K562 (cell line): ENCODE measurements around the gene NDC1. TPM values are rescaled to one million over a fixed set of nuclear protein-coding genes. Genes with fewer than 3 reads are reported as not detected.

ENCODE experiments used
- GABPB2 ChIP-seq: fragments of 250-450 bp; sonication (Bioruptor Pico); conservative IDR thresholded peaks from 2 replicates; pipeline ENCODE4 v1.5.1; 2021; ENCODE audit warnings: mild to moderate bottlenecking
- NFIX ChIP-seq: fragments of 250-450 bp; sonication (Bioruptor Pico); IDR thresholded peaks from 2 replicates; pipeline ENCODE4 v1.4.0; 2020; ENCODE audit warnings: low read depth, mild to moderate bottlenecking, moderate library complexity
- SMARCA4 ChIP-seq: fragments of 450-650 bp; IDR thresholded peaks from 2 replicates; pipeline ENCODE4 v1.6.1; 2016
- XRCC4 ChIP-seq: IDR thresholded peaks from one replicate; pipeline ENCODE4 v1.6.1; 2011; ENCODE audit not compliant: insufficient read depth, insufficient read length; ENCODE audit errors: extremely low read depth
- polyA plus RNA-seq, 8 experiments: library from polyadenylated mRNA; depleted of rRNA in 4 of 8; stranded (reverse) in 5 of 8; unstranded in 3 of 8; fragments of >200 nt; fragmentation: Nextera tagmentation in 2 of 8; fragmentation: Illumina TruSeq in 1 of 8; extraction: Ambion mirVana in 2 of 8; extraction: Trizol in 1 of 8; gene quantifications; 2 replicates each; pipeline versions ENCODE4 v1.2.1 to v1.2.3, GENCODE V29; 2011 to 2014; ENCODE audit warnings: inconsistent platforms in 1 of 8, missing spikeins in 1 of 8
- total RNA-seq, 7 experiments: library from RNA; depleted of rRNA in 6 of 7; stranded (reverse); fragments of >200 nt in 6 of 7; fragmentation: Illumina TruSeq in 2 of 7; extraction: Trizol in 2 of 7; gene quantifications; 2 replicates each; pipeline versions ENCODE4 v1.2.1 to v1.2.3, GENCODE V29; 2011 to 2021; ENCODE audit warnings: low replicate concordance in 1 of 7
- TF ChIP-seq, protein P1 (sequence below): fragments of 150-350 bp; IDR thresholded peaks from 2 replicates; pipeline ENCODE4 v1.6.1; 2014; ENCODE audit warnings: low read depth, mild to moderate bottlenecking, low read length, borderline replicate concordance
- TF ChIP-seq, protein P2 (sequence below), 2 experiments: fragments of 200-800 bp in 1 of 2; sonication (Bioruptor generic) in 1 of 2; sonication (generic) in 1 of 2; formaldehyde crosslinking in 1 of 2; IDR thresholded peaks in 1 of 2; conservative IDR thresholded peaks in 1 of 2; 2 replicates each; pipeline versions ENCODE4 v1.5.0 to v1.6.1; 2016 to 2020; ENCODE audit warnings: missing compliant biosample characterization in 1 of 2, missing genetic modification characterization in 1 of 2, missing genetic modification reagents in 1 of 2
- TF ChIP-seq, protein P3 (sequence below): fragments of 450-650 bp; IDR thresholded peaks from 2 replicates; pipeline ENCODE4 v1.6.1; 2016; ENCODE audit warnings: missing biosample characterization, missing genetic modification characterization
- TF ChIP-seq, protein P4 (sequence below), 2 experiments: fragments of 150-350 bp in 1 of 2; IDR thresholded peaks; 2 replicates each; pipeline ENCODE4 v1.6.1; 2012 to 2016; ENCODE audit warnings: low read depth in 2 of 2, low read length in 2 of 2, mild to moderate bottlenecking in 1 of 2, moderate library complexity in 1 of 2

NDC1 gene
- total and polyA plus RNA-seq, 9 of the 15 experiments (the other 6 are each of a cell fraction or from before 2014, with no cell fraction given), result 26.9 to 102 (median 64.5) TPM

DNA sequence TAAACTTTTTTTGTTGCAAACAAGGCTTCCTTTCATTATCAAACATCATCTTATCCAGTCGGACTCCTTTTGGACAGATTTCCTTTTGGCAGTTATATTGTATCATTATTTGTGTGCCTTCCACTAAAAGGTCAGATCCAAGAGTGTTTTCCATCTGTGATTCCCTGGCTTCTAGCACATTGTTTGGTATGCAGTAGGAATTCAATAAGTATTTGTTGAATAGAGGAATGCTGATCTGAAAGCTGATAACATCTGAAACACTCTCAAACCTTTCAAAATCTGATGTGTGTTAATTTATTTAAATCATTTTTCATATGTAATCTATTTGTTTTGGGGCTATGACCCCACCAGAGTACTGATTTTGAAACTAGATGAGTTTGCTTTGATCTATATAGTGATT lies 39.0 kb downstream of the NDC1 start (continued):
- TF ChIP-seq, protein P1, sequence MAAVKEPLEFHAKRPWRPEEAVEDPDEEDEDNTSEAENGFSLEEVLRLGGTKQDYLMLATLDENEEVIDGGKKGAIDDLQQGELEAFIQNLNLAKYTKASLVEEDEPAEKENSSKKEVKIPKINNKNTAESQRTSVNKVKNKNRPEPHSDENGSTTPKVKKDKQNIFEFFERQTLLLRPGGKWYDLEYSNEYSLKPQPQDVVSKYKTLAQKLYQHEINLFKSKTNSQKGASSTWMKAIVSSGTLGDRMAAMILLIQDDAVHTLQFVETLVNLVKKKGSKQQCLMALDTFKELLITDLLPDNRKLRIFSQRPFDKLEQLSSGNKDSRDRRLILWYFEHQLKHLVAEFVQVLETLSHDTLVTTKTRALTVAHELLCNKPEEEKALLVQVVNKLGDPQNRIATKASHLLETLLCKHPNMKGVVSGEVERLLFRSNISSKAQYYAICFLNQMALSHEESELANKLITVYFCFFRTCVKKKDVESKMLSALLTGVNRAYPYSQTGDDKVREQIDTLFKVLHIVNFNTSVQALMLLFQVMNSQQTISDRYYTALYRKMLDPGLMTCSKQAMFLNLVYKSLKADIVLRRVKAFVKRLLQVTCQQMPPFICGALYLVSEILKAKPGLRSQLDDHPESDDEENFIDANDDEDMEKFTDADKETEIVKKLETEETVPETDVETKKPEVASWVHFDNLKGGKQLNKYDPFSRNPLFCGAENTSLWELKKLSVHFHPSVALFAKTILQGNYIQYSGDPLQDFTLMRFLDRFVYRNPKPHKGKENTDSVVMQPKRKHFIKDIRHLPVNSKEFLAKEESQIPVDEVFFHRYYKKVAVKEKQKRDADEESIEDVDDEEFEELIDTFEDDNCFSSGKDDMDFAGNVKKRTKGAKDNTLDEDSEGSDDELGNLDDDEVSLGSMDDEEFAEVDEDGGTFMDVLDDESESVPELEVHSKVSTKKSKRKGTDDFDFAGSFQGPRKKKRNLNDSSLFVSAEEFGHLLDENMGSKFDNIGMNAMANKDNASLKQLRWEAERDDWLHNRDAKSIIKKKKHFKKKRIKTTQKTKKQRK, result no peak
- TF ChIP-seq XRCC4, result no peak
- TF ChIP-seq GABPB2 (CRISPR knock-in tag), result no peak
- TF ChIP-seq, protein P2, sequence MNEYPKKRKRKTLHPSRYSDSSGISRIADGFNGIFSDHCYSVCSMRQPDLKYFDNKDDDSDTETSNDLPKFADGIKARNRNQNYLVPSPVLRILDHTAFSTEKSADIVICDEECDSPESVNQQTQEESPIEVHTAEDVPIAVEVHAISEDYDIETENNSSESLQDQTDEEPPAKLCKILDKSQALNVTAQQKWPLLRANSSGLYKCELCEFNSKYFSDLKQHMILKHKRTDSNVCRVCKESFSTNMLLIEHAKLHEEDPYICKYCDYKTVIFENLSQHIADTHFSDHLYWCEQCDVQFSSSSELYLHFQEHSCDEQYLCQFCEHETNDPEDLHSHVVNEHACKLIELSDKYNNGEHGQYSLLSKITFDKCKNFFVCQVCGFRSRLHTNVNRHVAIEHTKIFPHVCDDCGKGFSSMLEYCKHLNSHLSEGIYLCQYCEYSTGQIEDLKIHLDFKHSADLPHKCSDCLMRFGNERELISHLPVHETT (CRISPR knock-in tag; conservative IDR thresholded peaks at IDR 0.05 in 1 of 2, IDR thresholded peaks at IDR 0.05 in 1 of 2), result no peak
- TF ChIP-seq, protein P3, sequence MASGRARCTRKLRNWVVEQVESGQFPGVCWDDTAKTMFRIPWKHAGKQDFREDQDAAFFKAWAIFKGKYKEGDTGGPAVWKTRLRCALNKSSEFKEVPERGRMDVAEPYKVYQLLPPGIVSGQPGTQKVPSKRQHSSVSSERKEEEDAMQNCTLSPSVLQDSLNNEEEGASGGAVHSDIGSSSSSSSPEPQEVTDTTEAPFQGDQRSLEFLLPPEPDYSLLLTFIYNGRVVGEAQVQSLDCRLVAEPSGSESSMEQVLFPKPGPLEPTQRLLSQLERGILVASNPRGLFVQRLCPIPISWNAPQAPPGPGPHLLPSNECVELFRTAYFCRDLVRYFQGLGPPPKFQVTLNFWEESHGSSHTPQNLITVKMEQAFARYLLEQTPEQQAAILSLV, result no peak
- no peak for TF ChIP-seq SMARCA4
- TF ChIP-seq, protein P4, sequence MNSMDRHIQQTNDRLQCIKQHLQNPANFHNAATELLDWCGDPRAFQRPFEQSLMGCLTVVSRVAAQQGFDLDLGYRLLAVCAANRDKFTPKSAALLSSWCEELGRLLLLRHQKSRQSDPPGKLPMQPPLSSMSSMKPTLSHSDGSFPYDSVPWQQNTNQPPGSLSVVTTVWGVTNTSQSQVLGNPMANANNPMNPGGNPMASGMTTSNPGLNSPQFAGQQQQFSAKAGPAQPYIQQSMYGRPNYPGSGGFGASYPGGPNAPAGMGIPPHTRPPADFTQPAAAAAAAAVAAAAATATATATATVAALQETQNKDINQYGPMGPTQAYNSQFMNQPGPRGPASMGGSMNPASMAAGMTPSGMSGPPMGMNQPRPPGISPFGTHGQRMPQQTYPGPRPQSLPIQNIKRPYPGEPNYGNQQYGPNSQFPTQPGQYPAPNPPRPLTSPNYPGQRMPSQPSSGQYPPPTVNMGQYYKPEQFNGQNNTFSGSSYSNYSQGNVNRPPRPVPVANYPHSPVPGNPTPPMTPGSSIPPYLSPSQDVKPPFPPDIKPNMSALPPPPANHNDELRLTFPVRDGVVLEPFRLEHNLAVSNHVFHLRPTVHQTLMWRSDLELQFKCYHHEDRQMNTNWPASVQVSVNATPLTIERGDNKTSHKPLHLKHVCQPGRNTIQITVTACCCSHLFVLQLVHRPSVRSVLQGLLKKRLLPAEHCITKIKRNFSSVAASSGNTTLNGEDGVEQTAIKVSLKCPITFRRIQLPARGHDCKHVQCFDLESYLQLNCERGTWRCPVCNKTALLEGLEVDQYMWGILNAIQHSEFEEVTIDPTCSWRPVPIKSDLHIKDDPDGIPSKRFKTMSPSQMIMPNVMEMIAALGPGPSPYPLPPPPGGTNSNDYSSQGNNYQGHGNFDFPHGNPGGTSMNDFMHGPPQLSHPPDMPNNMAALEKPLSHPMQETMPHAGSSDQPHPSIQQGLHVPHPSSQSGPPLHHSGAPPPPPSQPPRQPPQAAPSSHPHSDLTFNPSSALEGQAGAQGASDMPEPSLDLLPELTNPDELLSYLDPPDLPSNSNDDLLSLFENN (IDR thresholded peaks at IDR 0.05; ENCODE audit: low read depth in 2 of 2, low read length in 2 of 2), result no peak
- TF ChIP-seq NFIX (CRISPR knock-in tag), result no peak
- TF ChIP-seq, all 486 proteins: peak for 0
